ENCODE results near the gene ANGPTL8. TPM values are rescaled to one million over a fixed set of nuclear protein-coding genes. Genes with fewer than 3 reads are reported as not detected.

ANGPTL8 gene
- total RNA-seq, 2 experiments from 2014 or later: not detected

- Mint-ChIP-seq H3K27me3 (peaks cover 76% of the 10 kb centered on the region), H3K4me3 (no peak overlapping the region), H3K9me3 (no peaks in the 10 kb centered on the region), H3K27ac (no peak overlapping the region), H3K4me1 (ENCODE audit: low read depth) (no peaks in the 10 kb centered on the region), H3K36me3 (ENCODE audit: low read depth) (no peaks in the 10 kb centered on the region)
- ChIA-PET POLR2A (no interaction called here), CTCF (no interaction called here)
- Histone ChIP-seq H3K27me3 (ENCODE audit: control insufficient read depth in 1 of 2, insufficient read depth in 2 of 2, low read length in 2 of 2) (peaks cover 39 to 45% of the 10 kb centered on the region in 2 experiments), H3K9me3 (ENCODE audit: control insufficient read depth in 1 of 2, insufficient read depth in 1 of 2, low read length in 2 of 2) (peaks cover 0 to 11% of the 10 kb centered on the region in 2 experiments), H3K27ac (ENCODE audit: low read depth in 1 of 2, low read length in 2 of 2) (no peak overlapping the region), H3K4me3 (ENCODE audit: low read length) (no peak overlapping the region), H3K36me3 (ENCODE audit: insufficient read depth, low read length) (no peaks in the 10 kb centered on the region), H3K4me1 (ENCODE audit: insufficient read depth, low read length) (peaks cover 13% of the 10 kb centered on the region)
- intact Hi-C loops (cut with DNase I, micrococcal nuclease): no loop called here
- ATAC-seq (ENCODE audit: poor library complexity) (no peak), DNase-seq (no peak)
- no peak for TF ChIP-seq CTCF (IDR thresholded peaks at IDR 0.05)
Observed at GRCh38 chr19:11265177-11265784, 25.9 kb downstream of the ANGPTL8 start.

GRCh38 chr19:11265785-11266236, 26.4 kb downstream of the ANGPTL8 start:
- Histone ChIP-seq H3K9me3 (ENCODE audit: control insufficient read depth in 1 of 2, insufficient read depth in 1 of 2, low read length in 2 of 2) (peaks cover 0 to 11% of the 10 kb centered on the region in 2 experiments), H3K27ac (ENCODE audit: low read depth in 1 of 2, low read length in 2 of 2) (no peak overlapping the region), H3K27me3 (ENCODE audit: control insufficient read depth in 1 of 2, insufficient read depth in 2 of 2, low read length in 2 of 2) (peaks cover 38 to 45% of the 10 kb centered on the region in 2 experiments), H3K36me3 (ENCODE audit: insufficient read depth, low read length) (no peaks in the 10 kb centered on the region), H3K4me3 (ENCODE audit: low read length) (no peak overlapping the region), H3K4me1 (ENCODE audit: insufficient read depth, low read length) (peaks cover 13% of the 10 kb centered on the region)
- ATAC-seq (ENCODE audit: poor library complexity): no peak
- no peaks in the 10 kb centered on the region for H3K36me3 Mint-ChIP-seq (ENCODE audit: low read depth)
- H3K27me3 Mint-ChIP-seq: peaks cover 74% of the 10 kb centered on the region
- ChIA-PET CTCF (no interaction called here), POLR2A (no interaction called here)
- no peak for TF ChIP-seq CTCF (IDR thresholded peaks at IDR 0.05)
- no peaks in the 10 kb centered on the region for H3K9me3 Mint-ChIP-seq
- H3K4me1 Mint-ChIP-seq (ENCODE audit: low read depth): no peaks in the 10 kb centered on the region
- DNase-seq: no peak
- H3K4me3 Mint-ChIP-seq: no peak overlapping the region
- H3K27ac Mint-ChIP-seq: no peak overlapping the region
- intact Hi-C loops (cut with DNase I, micrococcal nuclease): no loop called here

GRCh38 chr19:11267316-11268085, 28.1 kb downstream of the ANGPTL8 start:
- POLR2A ChIA-PET: no interaction called here
- H3K9me3 ChIP-seq (ENCODE audit: control insufficient read depth in 1 of 2, insufficient read depth in 1 of 2, low read length in 2 of 2): peaks cover 0 to 4% of the 10 kb centered on the region in 2 experiments

More at GRCh38 chr19:11267316-11268085, 28.1 kb downstream of the ANGPTL8 start:
- Mint-ChIP-seq H3K4me3 (no peak overlapping the region), H3K9me3 (no peaks in the 10 kb centered on the region), H3K27me3 (peaks cover 72% of the 10 kb centered on the region), H3K4me1 (ENCODE audit: low read depth) (no peaks in the 10 kb centered on the region), H3K36me3 (ENCODE audit: low read depth) (no peaks in the 10 kb centered on the region), H3K27ac (no peak overlapping the region)
- no peak overlapping the region for H3K27ac ChIP-seq (ENCODE audit: low read depth in 1 of 2, low read length in 2 of 2)
- peaks cover 34 to 36% of the 10 kb centered on the region in 2 experiments for H3K27me3 ChIP-seq (ENCODE audit: control insufficient read depth in 1 of 2, insufficient read depth in 2 of 2, low read length in 2 of 2)
- intact Hi-C loops (cut with DNase I, micrococcal nuclease): no loop called here
- CTCF ChIA-PET: no interaction called here
- ATAC-seq (ENCODE audit: poor library complexity) (no peak), DNase-seq (no peak)
- TF ChIP-seq CTCF (IDR thresholded peaks at IDR 0.05): no peak
- peaks cover 6% of the 10 kb centered on the region for H3K4me1 ChIP-seq (ENCODE audit: insufficient read depth, low read length)
- no peak overlapping the region for H3K4me3 ChIP-seq (ENCODE audit: low read length)
- no peaks in the 10 kb centered on the region for H3K36me3 ChIP-seq (ENCODE audit: insufficient read depth, low read length)

Measured in CD4-positive, alpha-beta T cell (primary cell).